HEK293 (cell line): Measurements from ENCODE around the gene PEX5L.

ENCODE experiments used
- ATF2 ChIP-seq: fragments of 450-650 bp; formaldehyde crosslinking; IDR thresholded peaks from 2 replicates; pipeline ENCODE4 v1.5.1; 2016; ENCODE audit warnings: missing biosample characterization, missing genetic modification characterization, low read depth
- CTCF ChIP-seq: fragments of 450-650 bp; formaldehyde crosslinking; IDR thresholded peaks from 2 replicates; pipeline ENCODE4 v1.5.1; 2016; ENCODE audit warnings: missing biosample characterization, missing genetic modification characterization
- MZF1 ChIP-seq: fragments of 450-650 bp; formaldehyde crosslinking; IDR thresholded peaks from 2 replicates; pipeline ENCODE4 v1.5.1; 2017; ENCODE audit warnings: missing biosample characterization, missing genetic modification characterization, borderline replicate concordance
- YY1 ChIP-seq: fragments of 450-650 bp; formaldehyde crosslinking; IDR thresholded peaks from 2 replicates; pipeline ENCODE4 v1.5.1; 2018; ENCODE audit warnings: missing biosample characterization, missing genetic modification characterization
- ZBTB10 ChIP-seq: fragments of 450-650 bp; formaldehyde crosslinking; IDR thresholded peaks from 2 replicates; pipeline ENCODE4 v1.5.1; 2016; ENCODE audit warnings: missing biosample characterization, missing genetic modification characterization
- ZBTB17 ChIP-seq: fragments of 450-650 bp; formaldehyde crosslinking; IDR thresholded peaks from 2 replicates; pipeline ENCODE4 v1.5.1; 2016; ENCODE audit warnings: missing biosample characterization, missing genetic modification characterization
- ZFHX2 ChIP-seq: fragments of 450-650 bp; formaldehyde crosslinking; conservative IDR thresholded peaks from 2 replicates; pipeline ENCODE4 v1.5.1; 2016; ENCODE audit warnings: missing biosample characterization, missing genetic modification characterization
- ZNF146 ChIP-seq: fragments of 450-650 bp; formaldehyde crosslinking; IDR thresholded peaks from 2 replicates; pipeline ENCODE4 v1.5.1; 2016; ENCODE audit warnings: missing biosample characterization, missing genetic modification characterization
- ZNF148 ChIP-seq: fragments of 450-650 bp; formaldehyde crosslinking; IDR thresholded peaks from 2 replicates; pipeline ENCODE4 v1.5.0; 2017; ENCODE audit warnings: missing biosample characterization, missing genetic modification characterization, borderline replicate concordance
- ZNF292 ChIP-seq: fragments of 450-650 bp; formaldehyde crosslinking; IDR thresholded peaks from 2 replicates; pipeline ENCODE4 v1.5.1; 2016; ENCODE audit warnings: low read depth, missing biosample characterization, missing genetic modification characterization, borderline replicate concordance
- ZNF302 ChIP-seq: fragments of 450-650 bp; formaldehyde crosslinking; IDR thresholded peaks from 2 replicates; pipeline ENCODE4 v1.5.1; 2016; ENCODE audit warnings: missing biosample characterization, missing genetic modification characterization, low read depth
- ZNF341 ChIP-seq: fragments of 450-650 bp; formaldehyde crosslinking; IDR thresholded peaks from 2 replicates; pipeline ENCODE4; 2016; ENCODE audit warnings: low read depth, missing biosample characterization, missing genetic modification characterization
- ZNF785 ChIP-seq: fragments of 450-650 bp; formaldehyde crosslinking; IDR thresholded peaks from 2 replicates; pipeline ENCODE4 v1.5.1; 2016; ENCODE audit warnings: missing biosample characterization, missing genetic modification characterization

GRCh38 chr3:179902061-179902460, 134.7 kb downstream of the PEX5L start:
- TF ChIP-seq ZNF146 (tag by site-specific recombination) (no peak), CTCF (no peak), YY1 (tag by site-specific recombination) (no peak), ZBTB17 (tag by site-specific recombination) (no peak), ZNF302 (tag by site-specific recombination) (no peak), ZNF341 (tag by site-specific recombination) (no peak), ATF2 (tag by site-specific recombination) (no peak), ZBTB10 (tag by site-specific recombination) (no peak), MZF1 (no peak), ZNF292 (tag by site-specific recombination) (no peak), ZFHX2 (tag by site-specific recombination) (no peak), ZNF148 (tag by site-specific recombination) (no peak), ZNF785 (tag by site-specific recombination) (no peak)
